Fibroblast of lung (primary cell): Measurements from ENCODE around the gene PTS. TPM values are rescaled to one million over a fixed set of nuclear protein-coding genes. Genes with fewer than 3 reads are reported as not detected.

Source experiments
- DNase-seq, 2 donors: peaks; one replicate each; pipeline versions ENCODE4 v3.0.0 to v3.0.0-alpha.2; 2010; ENCODE audit warnings: low read depth in 2 of 2
- H2AFZ ChIP-seq: 2 replicates; pipeline ENCODE4 v1.5.1; 2012; ENCODE audit warnings: low read length, control low read depth, inconsistent platforms
- H3K27ac ChIP-seq: 2 replicates; pipeline ENCODE4 v1.5.1; 2011; ENCODE audit warnings: low read length, control low read depth; ENCODE audit not compliant: insufficient read depth
- H3K27me3 ChIP-seq: 2 replicates; pipeline ENCODE4 v1.5.1; 2011; ENCODE audit warnings: mild to moderate bottlenecking, low read length; ENCODE audit not compliant: control insufficient read depth, insufficient read depth
- H3K36me3 ChIP-seq: 2 replicates; pipeline ENCODE4 v1.5.1; 2011; ENCODE audit warnings: low read length; ENCODE audit not compliant: control insufficient read depth, insufficient read depth
- H3K4me1 ChIP-seq: 2 replicates; pipeline ENCODE4 v1.5.1; 2011; ENCODE audit warnings: low read length; ENCODE audit not compliant: control insufficient read depth, insufficient read depth; ENCODE audit errors: extremely low read depth
- H3K4me2 ChIP-seq: 2 replicates; pipeline ENCODE4 v1.5.1; 2011; ENCODE audit warnings: low read length, control low read depth; ENCODE audit not compliant: insufficient read depth; ENCODE audit errors: extremely low read depth
- H3K4me3 ChIP-seq, 4 experiments: fragments of 200-600 bp in 1 of 4; sonication (generic) in 1 of 4; replicated peaks in 1 of 4; 2 replicates each; pipeline ENCODE4 v1.5.1; 2011 to 2016; ENCODE audit warnings: low read length in 4 of 4, low read depth in 3 of 4, mild to moderate bottlenecking in 3 of 4, control low read depth in 2 of 4, inconsistent platforms in 1 of 4, mixed read lengths in 1 of 4; ENCODE audit not compliant: insufficient read depth in 1 of 4; ENCODE audit errors: control extremely low read depth in 1 of 4
- H3K79me2 ChIP-seq: 2 replicates; pipeline ENCODE4 v1.5.1; 2012; ENCODE audit warnings: mild to moderate bottlenecking, low read length, inconsistent platforms; ENCODE audit not compliant: control insufficient read depth, insufficient read depth
- H3K9ac ChIP-seq: 2 replicates; pipeline ENCODE4 v1.5.1; 2011; ENCODE audit warnings: mild to moderate bottlenecking, low read length, control low read depth; ENCODE audit not compliant: insufficient read depth
- H3K9me3 ChIP-seq: 2 replicates; pipeline ENCODE4 v1.5.1; 2012; ENCODE audit warnings: low read depth, low read length; ENCODE audit not compliant: control insufficient read depth, insufficient read depth
- H4K20me1 ChIP-seq: 2 replicates; pipeline ENCODE4 v1.5.1; 2011; ENCODE audit warnings: low read length; ENCODE audit not compliant: control insufficient read depth, insufficient read depth; ENCODE audit errors: extremely low read depth
- EZH2 ChIP-seq: IDR thresholded peaks from 2 replicates; pipeline ENCODE4 v1.5.1; 2012; ENCODE audit warnings: low read length, control low read depth, mild to moderate bottlenecking; ENCODE audit errors: missing control alignments
- polyA plus RNA-seq, 2 donors: library from polyadenylated mRNA; depleted of rRNA in 1 of 2; stranded (reverse) in 1 of 2; unstranded in 1 of 2; fragments of >200 nt; gene quantifications; 2 replicates each; pipeline ENCODE4 v1.2.1, GENCODE V29; 2011 to 2012; ENCODE audit warnings: missing spikeins in 1 of 2
- total RNA-seq: library from RNA; depleted of rRNA; stranded (reverse); fragments of >200 nt; gene quantifications from 2 replicates; pipeline ENCODE4 v1.2.1, GENCODE V29; 2014
- TF ChIP-seq, protein P1 (sequence below), 2 donors: IDR thresholded peaks in 1 of 2; conservative IDR thresholded peaks in 1 of 2; 1 replicate in 1 of 2; 2 replicates in 1 of 2; pipeline ENCODE4 v1.5.1; 2011 to 2012; ENCODE audit warnings: low read length in 2 of 2, control low read depth in 1 of 2, inconsistent platforms in 1 of 2, low read depth in 1 of 2, mild to moderate bottlenecking in 1 of 2

PTS gene
- total and polyA plus RNA-seq, 2 donors (not counting 1 experiment from before 2014, with no cell fraction given), result 47.4 to 69.0 TPM

DNA sequence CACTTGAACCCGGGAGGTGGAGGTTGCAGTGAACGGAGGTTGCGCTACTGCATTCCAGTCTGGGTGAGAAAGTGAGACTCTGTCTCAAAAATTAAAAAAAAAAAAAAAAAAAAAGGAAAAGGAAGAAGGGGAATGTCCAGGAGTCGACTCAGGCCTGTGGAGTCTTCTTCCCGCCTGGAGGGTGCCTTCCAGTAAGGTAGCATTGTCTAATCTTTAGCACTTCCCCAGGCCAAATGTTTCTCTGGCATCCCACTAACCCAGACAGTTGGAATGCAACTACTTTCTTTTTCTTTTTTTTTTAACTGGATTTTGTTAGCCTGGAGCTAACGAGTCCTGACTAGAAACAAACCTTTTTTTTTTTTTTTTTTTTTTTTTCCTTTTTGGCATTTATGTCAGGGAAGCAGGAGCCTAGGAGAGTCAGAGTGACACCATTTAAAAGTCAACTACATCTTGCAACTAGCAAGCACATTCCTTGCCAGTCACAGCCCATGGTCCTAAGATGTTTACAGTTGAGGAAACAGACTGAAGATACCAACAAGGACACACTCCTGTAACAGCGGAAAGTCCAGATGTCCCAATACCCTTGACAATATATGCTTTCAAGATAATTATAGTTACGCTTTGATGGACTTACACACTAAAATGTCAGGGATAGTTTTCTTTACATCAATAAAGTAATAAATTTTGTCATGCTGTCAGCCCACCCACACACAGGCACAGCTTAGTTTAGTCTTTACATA lies 23.8 kb downstream of the PTS start:
- Histone ChIP-seq H3K79me2 (no peaks in the 10 kb centered on the region), H4K20me1 (no peaks in the 10 kb centered on the region), H3K9ac (no peak overlapping the region), H3K27me3 (no peaks in the 10 kb centered on the region), H3K4me1 (no peaks in the 10 kb centered on the region), H3K36me3 (no peaks in the 10 kb centered on the region), H3K4me2 (no peak overlapping the region), H3K4me3 (no peak overlapping the region), H2AFZ (no peak overlapping the region), H3K27ac (no peak overlapping the region), H3K9me3 (no peaks in the 10 kb centered on the region)
- TF ChIP-seq, protein P1, sequence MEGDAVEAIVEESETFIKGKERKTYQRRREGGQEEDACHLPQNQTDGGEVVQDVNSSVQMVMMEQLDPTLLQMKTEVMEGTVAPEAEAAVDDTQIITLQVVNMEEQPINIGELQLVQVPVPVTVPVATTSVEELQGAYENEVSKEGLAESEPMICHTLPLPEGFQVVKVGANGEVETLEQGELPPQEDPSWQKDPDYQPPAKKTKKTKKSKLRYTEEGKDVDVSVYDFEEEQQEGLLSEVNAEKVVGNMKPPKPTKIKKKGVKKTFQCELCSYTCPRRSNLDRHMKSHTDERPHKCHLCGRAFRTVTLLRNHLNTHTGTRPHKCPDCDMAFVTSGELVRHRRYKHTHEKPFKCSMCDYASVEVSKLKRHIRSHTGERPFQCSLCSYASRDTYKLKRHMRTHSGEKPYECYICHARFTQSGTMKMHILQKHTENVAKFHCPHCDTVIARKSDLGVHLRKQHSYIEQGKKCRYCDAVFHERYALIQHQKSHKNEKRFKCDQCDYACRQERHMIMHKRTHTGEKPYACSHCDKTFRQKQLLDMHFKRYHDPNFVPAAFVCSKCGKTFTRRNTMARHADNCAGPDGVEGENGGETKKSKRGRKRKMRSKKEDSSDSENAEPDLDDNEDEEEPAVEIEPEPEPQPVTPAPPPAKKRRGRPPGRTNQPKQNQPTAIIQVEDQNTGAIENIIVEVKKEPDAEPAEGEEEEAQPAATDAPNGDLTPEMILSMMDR (conservative IDR thresholded peaks at IDR 0.05 in 1 of 2, IDR thresholded peaks at IDR 0.05 in 1 of 2; ENCODE audit: low read depth in 1 of 2, low read length in 2 of 2), result no peak
- TF ChIP-seq EZH2, result no peak
- DNase-seq, result peak in 1 of 2 donors; percentile 68

DNA sequence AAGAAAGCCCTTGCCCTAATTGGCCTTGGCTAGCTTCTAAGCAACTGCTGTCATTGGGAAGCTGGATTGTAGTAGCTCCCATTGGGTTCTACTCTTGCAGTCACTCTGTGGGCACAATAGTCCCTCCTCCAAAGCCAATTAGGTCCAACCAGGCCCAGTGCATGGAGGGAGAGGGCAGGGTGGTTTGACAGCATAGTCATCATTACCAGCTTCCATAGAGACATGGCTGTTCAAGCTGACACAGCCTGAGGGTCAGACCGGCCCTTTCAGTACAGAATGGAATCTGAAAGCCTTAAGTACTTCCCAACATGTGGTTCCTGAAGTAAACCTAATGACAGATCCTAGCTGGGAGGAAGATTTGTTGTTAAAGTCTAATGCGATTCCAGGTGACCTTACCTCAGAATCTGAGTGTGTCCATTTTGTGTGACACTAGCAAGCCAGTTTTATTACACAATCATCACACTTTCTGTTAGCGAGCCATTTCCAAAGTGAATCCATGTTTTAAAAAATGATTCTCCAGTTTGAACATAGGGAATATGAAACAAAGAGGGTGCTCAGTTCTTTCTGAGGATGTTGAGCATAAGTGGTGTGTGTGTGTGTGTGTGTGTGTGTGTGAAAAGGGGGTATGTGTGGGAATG lies 27.5 kb downstream of the PTS start:
- no peaks in the 10 kb centered on the region for H3K36me3 ChIP-seq
- H2AFZ ChIP-seq, result no peak overlapping the region
- H3K4me1 ChIP-seq, result no peaks in the 10 kb centered on the region
- H3K4me2 ChIP-seq, result no peak overlapping the region
- DNase-seq, result no peak
- H3K27ac ChIP-seq, result no peak overlapping the region
- TF ChIP-seq EZH2, result no peak
- TF ChIP-seq, protein P1 (conservative IDR thresholded peaks at IDR 0.05 in 1 of 2, IDR thresholded peaks at IDR 0.05 in 1 of 2; ENCODE audit: low read depth in 1 of 2, low read length in 2 of 2), result no peak
- no peaks in the 10 kb centered on the region for H3K9me3 ChIP-seq
- no peaks in the 10 kb centered on the region for H3K79me2 ChIP-seq
- no peaks in the 10 kb centered on the region for H4K20me1 ChIP-seq
- no peak overlapping the region for H3K4me3 ChIP-seq
- no peak overlapping the region for H3K9ac ChIP-seq
- no peaks in the 10 kb centered on the region for H3K27me3 ChIP-seq

DNA sequence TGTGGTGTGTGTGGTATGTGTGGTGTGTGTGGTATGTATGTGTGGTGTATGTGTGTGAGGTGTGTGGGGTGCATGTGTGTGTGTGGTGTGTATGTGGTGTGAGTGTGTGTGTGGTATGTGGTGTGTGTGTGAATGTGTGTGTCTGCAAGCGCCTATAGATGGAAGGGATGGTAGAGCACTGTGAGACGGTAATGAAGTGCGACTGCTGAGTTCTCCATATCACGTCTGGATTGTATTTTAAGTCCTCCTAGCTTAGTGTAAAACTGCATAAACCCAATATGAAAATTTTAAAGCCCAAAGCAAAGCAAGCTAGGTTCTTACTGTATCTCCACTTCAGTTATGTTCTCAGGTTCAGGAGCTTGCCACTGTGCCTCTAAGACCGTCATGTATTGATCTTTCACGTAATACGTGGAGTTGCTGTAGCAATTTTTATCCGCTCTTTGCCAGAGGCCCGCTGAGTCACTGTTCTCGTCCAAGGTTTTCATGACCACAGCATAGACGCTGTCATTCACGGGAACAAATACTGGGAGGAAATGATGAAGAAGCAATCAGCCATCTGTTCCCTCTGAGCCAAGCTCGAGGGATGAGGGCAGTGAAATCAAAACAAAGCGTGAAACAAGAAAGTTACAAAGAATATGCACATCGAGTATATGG lies 29.0 kb downstream of the PTS start:
- Histone ChIP-seq H3K4me3 (peak overlapping the region in 1 of 4 experiments; percentile 7), H4K20me1 (no peaks in the 10 kb centered on the region), H3K36me3 (no peaks in the 10 kb centered on the region), H3K27ac (peak overlapping the region; percentile 36), H2AFZ (peak overlapping the region; percentile 17), H3K4me1 (no peaks in the 10 kb centered on the region), H3K9ac (no peak overlapping the region), H3K9me3 (no peaks in the 10 kb centered on the region), H3K27me3 (no peaks in the 10 kb centered on the region), H3K79me2 (no peaks in the 10 kb centered on the region), H3K4me2 (no peak overlapping the region)
- TF ChIP-seq, protein P1 (conservative IDR thresholded peaks at IDR 0.05 in 1 of 2, IDR thresholded peaks at IDR 0.05 in 1 of 2; ENCODE audit: low read depth in 1 of 2, low read length in 2 of 2), result no peak
- TF ChIP-seq EZH2, result no peak
- DNase-seq, result peak; percentile 89 to 90
